H1 (cell line): Measurements from ENCODE around the gene NCF2. TPM values are rescaled to one million over a fixed set of nuclear protein-coding genes. Genes with fewer than 3 reads are reported as not detected.

ENCODE experiments used
- CEBPB ChIP-seq: IDR thresholded peaks from 2 replicates; pipeline ENCODE4 v1.6.1; 2012; ENCODE audit warnings: low read depth, low read length
- CHD1 ChIP-seq: IDR thresholded peaks from 2 replicates; pipeline ENCODE4 v1.6.1; 2012; ENCODE audit warnings: low read depth, low read length, improper control_type of control experiment
- POLR2A ChIP-seq, 2 experiments: IDR thresholded peaks; 1 replicate in 1 of 2; 2 replicates in 1 of 2; pipeline ENCODE4 v1.6.1; 2011; ENCODE audit warnings: low read depth in 2 of 2, low read length in 2 of 2, mild to moderate bottlenecking in 2 of 2; ENCODE audit errors: control extremely low read depth in 1 of 2
- SAP30 ChIP-seq: fragments of 300-600 bp; sonication (generic); IDR thresholded peaks from 2 replicates; pipeline ENCODE4 v1.7.1; 2012; ENCODE audit warnings: low read length, moderate library complexity, mild to moderate bottlenecking, inconsistent platforms; ENCODE audit not compliant: insufficient read depth, insufficient replicate concordance
- SP4 ChIP-seq: IDR thresholded peaks from 2 replicates; pipeline ENCODE4 v1.6.1; 2012; ENCODE audit warnings: low read length, inconsistent platforms
- SUZ12 ChIP-seq: fragments of 200-600 bp; sonication (generic); IDR thresholded peaks from 2 replicates; pipeline ENCODE4 v1.6.1; 2012; ENCODE audit warnings: mild to moderate bottlenecking, inconsistent platforms, low read length, moderate library complexity, mixed read lengths
- ZNF274 ChIP-seq: IDR thresholded peaks from 2 replicates; pipeline ENCODE4 v1.7.0; 2012; ENCODE audit warnings: low read length, borderline replicate concordance; ENCODE audit errors: extremely low read depth
- polyA plus RNA-seq, 7 experiments: library from polyadenylated mRNA; depleted of rRNA in 3 of 7; stranded (reverse) in 5 of 7; unstranded in 2 of 7; fragments of >200 nt in 5 of 7; fragments of 200-250 nt in 2 of 7; gene quantifications; 1 replicate in 5 of 7; 2 replicates in 1 of 7; 4 replicates in 1 of 7; pipeline versions ENCODE4 v1.2.1 to v1.2.3, GENCODE V29; 2011 to 2013; ENCODE audit warnings: missing spikeins in 2 of 7, mixed read lengths in 2 of 7
- total RNA-seq: library from RNA; stranded (reverse); fragmentation: NEBNext Ultra II Directional; extraction: Animal tissue kit (Norgen Biotek cat#: 25700); gene quantifications from 2 replicates; pipeline ENCODE4 v1.2.1, GENCODE V29; 2021

NCF2 gene
- total and polyA plus RNA-seq, 2 of the 8 experiments (the other 6 are each of a cell fraction or from before 2014, with no cell fraction given) = not detected

- TF ChIP-seq SAP30 = no peak
- no peak for TF ChIP-seq CHD1
- TF ChIP-seq SP4 = no peak
- no peak for TF ChIP-seq ZNF274
- no peak for TF ChIP-seq POLR2A (IDR thresholded peaks at IDR 0.05; ENCODE audit: control extremely low read depth in 1 of 2, low read depth in 2 of 2, low read length in 2 of 2)
- TF ChIP-seq CEBPB = no peak
- TF ChIP-seq SUZ12 = no peak
These were observed 45.5 kb downstream of the NCF2 start (continued) for GRCh38 chr1:183544598-183545297.
